ENCODE data around the gene KAZN.

KAZN gene

DNA sequence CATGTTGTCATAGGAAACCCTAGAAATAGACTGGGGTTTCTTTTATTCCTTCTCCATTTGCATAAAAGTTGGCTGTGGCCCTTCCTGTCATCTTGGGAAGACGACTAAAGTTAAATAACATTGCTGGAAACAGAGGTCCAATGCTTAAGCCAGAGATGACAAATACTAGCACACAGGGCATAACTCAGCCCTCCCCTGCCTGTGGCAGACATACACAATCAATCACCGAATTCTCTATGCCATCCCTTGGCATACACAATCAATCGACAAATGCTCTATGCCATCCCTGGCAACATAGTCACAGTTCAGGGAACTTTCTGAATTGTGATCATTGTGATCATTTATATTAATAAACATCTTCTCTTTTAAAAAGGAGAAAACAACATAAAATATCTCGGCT, 229.4 kb downstream of the KAZN start:
- DNase-seq (ENCODE audit: low read depth), result no peak

DNA sequence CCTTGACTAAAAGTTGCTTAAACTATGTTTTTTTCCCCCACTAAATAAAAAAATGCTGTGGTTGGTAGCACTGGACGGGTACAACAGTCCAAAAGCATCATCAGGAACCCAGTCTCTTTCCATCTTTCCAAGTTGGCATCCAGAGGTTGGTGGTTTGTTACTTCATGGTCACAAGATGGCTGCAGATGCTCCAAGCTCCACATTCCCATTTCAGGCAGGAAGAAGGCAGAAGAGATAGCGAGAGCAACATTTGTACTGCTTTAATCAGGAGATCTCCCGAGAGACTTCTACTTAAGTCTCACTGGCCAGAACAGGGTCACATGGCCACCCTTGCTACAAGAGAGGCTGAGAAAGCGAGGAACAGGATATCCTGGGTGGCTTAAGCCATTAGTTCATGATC, 230.2 kb downstream of the KAZN start:
- DNase-seq (ENCODE audit: low read depth), result no peak

DNA sequence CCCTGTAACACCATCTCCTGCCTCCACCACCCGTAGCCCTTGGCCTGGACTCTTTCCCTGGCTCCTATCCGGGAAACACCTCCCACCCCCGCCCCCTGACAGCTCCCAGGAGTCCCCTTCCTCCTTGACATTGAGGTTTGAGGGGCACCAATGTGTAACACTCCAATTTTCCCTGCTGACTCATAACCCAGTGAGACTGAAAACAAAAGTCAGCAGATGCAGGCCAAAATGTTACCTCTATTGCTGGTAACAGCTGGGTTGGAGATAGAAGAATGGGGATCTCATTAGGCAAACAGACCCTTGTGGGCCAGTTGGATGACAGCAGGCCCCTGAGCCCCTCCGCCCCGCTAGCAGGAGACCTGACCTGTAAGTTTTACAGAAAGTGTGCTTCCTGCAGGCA, 237.2 kb downstream of the KAZN start:
- DNase-seq (ENCODE audit: low read depth), result no peak

DNA sequence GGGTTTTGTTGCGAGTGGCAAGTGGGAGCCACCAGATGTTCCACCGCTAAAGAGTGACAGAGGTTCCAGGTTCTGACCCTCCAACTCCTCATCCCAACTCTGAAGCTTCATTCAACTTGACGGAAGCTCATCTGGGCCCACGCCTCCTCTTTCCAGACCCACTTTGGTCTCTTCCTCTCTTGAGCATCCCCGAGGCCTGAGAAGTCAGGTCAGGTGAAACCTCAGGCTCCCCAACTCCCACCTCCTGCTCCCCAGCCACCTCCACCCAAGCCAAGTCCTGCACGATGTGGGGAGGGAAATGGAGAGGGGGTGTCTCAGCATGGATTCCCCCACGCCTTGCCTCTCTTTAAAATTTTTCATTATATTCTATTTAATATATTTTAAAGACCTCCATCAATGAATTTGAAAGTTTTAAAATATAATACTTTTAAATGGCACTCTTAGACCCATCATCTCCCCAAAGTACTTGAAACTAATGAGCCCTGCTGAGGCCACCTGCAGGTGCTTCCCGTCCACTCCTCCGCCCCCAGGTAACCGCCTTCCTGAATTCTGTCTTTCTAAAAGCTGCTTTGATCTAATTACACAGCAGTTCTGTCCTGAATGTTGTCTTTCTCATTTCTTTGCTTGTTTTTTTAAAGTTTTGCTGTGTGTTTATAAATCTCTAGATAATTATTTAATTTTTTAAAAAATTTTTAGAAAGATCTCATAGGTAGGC, 238.1 kb downstream of the KAZN start:
- no peak for DNase-seq (ENCODE audit: low read depth)

DNA sequence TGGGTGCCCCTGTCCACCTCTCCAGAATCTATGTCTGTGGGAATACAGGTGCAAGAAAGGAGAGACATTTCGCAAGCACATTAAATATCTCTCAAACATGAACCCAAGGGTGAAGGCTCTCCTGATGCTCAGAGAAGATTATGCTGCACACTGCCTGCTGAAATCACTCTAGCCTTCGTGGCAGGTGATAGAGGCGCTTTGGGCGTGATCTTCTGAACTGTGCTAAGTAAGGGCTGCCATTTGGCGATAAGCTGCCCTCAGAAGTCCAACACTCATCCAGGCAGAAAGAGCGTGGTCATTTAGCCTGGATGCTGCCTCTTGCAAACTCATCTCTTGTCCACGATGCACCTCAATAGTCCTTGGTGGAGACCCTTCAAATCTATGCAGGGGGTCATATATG, 241.9 kb downstream of the KAZN start:
- no peak for DNase-seq (ENCODE audit: low read depth)

DNA sequence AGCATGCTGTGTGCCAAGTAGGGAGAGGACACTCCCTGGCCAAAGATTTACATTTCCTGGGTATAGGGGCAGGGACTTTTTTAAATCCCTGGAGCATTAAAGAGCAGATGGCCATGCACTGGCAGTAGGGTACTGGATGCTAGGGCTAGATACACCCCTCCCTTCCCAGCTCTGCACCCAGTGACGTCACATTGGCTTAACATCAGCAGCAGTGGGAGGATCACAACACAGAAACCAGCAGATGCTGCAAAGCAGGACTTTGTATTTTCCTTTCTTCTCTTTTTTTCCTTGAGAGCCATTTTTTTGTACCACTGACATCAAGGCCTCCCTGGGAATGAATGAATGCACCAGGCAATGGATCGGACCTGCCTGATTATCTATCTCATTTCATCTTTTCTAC, 243.0 kb downstream of the KAZN start:
- no peak for DNase-seq (ENCODE audit: low read depth)

DNA sequence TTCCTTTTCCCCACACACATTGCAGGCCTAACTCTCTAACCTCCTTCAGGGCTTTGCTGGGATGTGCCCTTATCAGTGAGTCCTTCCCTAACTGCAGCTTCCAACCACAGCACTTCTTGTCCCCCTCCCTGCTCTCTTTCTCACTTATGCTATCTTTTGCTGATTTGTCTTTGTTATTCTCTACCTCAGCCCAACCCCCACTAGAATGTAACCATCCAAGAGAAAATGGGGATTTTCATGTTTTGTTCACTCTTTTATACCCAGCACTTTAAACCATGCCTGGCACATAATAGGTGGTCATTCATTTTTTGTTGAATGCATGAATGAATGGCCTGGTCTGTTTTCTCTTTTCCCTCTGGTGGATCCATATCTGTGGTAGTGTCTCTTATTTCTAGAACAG, 243.5 kb downstream of the KAZN start:
- no peak for DNase-seq (ENCODE audit: low read depth)

DNA sequence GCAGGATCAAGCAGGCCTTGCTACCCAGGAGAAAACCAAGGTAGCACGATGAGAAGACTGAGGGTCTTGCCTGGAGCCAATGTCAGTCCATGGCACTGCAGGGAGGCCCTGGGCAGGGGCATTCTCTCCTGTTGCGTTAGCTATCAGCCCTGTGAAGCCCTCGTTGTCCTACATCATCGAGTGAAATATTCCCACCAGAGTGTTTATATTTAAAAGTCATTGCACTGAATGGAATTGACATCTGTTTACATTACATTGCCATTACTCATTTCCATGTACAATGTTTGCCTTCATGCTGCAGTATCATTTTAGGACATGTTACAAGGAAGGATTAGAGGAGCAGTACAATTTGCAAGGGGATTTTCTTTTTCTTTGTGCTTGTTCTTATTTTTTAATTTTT, 243.9 kb downstream of the KAZN start:
- DNase-seq (ENCODE audit: low read depth), result no peak

DNA sequence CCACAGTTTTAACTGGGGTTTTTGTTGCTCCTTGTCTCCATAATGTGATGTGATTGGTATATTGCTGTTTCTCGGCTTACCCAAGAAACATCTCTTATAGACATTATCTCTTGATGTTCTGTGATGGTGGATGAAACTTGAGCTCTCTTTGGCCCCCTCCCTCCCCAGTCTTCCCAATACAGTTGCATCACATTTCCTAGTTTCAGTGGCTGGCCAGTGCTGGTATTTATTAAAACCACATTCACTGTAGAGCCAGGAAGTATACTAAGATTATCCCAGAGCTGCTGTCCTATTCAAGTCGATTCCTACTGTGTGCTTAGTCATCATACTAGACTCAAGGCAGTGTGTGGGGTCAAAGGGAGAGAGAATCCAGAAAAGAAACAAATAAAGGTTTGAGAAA, 244.4 kb downstream of the KAZN start:
- DNase-seq (ENCODE audit: low read depth), result no peak

DNA sequence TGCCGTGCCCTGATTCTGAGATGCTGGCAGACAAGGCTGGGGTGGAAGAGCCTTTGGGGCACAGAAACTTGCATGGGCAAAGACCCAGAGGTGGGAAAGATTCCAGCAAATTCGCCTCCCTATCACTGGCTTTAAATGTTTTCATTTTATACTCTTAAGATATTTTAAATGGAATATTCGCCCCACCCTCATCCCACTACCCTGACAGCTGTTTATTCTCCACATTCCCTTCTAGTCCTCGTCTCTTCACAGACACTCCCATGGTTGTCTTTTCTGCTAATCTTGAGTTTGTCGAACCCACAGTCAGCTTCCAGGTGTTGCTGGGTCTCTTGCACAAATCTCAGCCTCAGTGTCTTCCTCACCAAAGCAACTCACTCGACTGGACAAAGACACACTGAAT, 245.0 kb downstream of the KAZN start:
- no peak for DNase-seq (ENCODE audit: low read depth)

DNA sequence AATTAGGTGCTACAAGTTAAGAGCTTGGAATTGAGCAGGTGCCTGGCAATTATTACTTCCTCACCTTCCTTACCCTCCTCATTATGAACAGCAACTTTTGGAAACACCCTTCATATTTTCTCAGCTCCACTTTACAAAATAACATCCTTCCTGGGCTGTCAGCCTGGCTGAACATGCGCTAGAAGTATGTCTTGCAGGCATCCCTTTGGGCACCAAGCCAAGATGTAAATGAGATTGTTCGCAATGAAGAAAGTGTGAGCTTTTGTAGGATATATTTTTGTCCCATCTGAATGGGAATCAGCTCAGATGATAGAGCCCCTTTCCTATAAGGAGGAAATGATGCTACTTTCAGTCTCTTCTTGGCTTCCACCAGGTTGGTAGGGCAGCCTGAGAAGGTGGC, 245.9 kb downstream of the KAZN start:
- no peak for DNase-seq (ENCODE audit: low read depth)

DNA sequence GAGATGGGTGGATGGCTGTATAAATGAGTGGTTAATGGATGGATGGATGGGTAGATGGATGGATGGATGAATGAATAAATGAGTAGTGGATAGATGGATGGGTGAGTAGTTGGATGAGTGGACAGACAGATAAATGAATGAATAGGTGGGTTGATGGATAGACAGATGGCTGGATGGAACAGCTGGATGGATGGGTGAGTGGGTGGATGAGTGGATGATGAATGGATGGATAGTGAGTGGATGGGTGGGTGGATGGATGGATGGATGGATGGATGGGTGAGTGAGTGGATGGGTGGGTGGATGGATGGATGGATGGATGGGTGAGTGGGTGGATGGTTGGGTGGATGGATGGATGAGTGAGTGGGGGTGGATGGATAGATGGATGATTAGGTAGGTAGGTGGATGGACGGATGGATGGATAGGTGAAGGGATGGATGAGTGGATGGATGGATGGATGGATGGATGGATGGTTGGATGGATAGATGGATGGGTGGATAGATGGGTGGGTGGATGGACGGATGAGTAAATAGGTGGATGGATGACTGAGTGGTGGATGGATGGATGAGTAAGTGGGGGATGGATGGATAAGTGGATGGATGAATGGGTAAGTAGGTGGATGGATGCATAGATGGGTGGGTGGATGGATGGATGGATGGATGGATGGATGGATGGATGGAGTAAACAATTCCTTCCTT, 246.6 kb downstream of the KAZN start:
- no peak for DNase-seq (ENCODE audit: low read depth)

DNA sequence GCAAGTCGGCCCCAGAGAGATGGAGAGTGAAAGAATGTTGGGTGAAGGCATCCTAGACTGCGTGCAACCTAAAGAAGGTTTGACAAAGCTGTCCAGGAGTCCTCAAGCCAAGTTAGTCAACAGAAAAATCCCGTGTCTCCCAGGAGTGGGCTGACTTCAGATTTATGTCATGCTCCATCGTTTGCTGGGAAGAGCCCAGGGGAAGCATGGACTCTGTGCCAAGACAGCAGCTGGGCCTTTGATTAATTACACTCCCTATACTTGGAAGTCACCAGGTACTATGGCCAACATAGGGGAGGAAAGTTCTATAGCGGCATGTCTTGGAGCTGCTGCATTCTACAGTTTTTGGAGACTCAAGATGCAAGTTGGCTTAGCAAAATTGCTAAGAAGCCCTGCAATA, 247.4 kb downstream of the KAZN start:
- no peak for DNase-seq (ENCODE audit: low read depth)

DNA sequence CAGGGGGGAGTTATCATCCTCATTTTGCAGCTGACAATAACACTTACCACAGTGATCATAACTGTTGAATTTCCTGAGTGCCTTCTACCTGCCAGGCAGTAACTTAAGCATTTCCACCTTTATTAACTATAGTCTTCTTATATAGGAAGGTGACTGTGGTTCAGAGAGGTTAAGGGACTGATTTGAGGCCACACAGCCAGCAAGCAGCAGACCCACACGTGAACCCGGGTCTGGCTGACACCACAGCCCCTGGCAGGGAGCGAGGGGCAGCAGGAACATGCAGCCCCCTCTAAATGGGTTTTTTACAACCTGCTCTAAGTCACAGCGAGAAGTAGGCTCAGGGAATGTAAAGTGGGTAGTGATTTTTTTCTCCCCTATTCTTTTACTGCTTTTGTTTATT, 248.2 kb downstream of the KAZN start:
- DNase-seq (ENCODE audit: low read depth), result no peak

DNA sequence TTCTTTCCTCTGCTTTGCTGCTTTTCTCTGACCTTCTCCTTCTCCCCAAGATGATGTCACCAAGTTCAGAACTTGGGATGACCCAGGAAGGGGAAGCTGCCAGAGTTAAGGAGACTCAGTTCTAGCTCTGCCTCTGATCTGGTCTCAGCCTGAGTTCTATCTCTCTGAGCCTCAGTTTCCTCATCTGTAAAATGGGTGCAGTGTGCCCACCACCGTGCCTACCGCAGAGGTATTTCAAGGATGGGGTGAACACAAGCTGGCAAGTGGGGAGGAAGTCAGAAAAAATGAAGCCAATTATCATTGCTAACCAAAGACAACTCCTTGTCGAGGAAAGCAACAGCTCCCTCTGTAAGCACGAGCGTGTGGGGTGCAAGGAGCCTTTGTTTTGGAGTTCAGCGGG, 249.7 kb downstream of the KAZN start:
- DNase-seq (ENCODE audit: low read depth), result no peak

DNA sequence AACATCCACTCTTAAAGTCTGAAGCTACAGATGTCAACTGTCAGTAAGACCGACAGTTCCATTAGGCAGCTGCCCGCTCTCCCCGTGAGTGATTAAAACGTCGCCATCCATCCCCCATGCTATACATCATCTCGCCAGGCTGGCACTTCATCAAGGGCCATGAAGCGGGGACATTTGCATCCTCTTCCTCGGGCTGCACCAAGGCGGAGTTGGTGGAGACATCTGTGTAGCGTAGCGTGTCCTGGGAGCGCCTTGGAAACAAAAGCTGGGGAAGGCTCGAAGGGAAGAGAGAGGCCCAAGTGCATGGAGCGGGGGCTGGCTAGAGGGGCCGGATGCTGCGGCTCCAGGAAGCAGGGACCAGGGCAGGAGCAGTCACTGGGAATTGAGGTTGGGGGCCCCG, 250.1 kb downstream of the KAZN start:
- no peak for DNase-seq (ENCODE audit: low read depth)

DNA sequence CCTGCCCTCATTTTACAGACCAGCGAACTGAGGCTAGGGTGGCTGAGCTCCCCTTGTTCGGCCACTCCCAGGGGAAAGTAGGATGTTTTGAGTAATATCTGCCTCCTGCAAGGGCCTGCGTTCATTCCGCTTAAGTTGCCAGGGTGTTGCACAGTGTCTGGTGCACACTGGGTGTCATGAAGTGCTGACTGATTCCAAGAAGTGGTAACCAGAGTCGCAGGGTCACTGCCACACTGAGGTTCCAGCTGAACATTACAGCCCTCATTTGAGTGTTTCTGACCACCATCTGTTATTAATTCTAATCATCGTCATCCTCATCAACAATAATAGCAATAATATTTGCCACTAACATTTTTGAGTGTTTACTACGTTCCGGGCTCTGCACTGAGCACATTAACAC, 250.6 kb downstream of the KAZN start:
- no peak for DNase-seq (ENCODE audit: low read depth)

DNA sequence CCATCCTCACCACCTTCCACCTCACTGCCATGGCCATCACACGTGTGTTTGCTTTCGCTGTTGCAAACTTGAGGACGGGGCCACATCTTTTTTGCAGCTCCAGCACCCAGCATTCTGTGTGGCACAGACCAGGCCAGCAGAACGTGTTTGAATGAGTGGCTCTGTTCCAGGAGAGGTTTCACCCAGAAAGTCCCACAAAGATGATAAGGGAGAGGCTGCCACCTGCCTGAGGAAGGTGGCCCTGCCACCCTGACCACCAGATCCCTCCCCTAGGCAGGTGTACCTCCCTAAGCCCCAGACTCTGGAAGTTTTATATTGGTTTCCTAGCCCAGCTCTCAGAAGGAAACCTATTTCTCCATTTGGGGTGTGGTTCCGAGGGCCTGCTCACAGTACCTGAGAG, 252.1 kb downstream of the KAZN start:
- no peak for DNase-seq (ENCODE audit: low read depth)

DNA sequence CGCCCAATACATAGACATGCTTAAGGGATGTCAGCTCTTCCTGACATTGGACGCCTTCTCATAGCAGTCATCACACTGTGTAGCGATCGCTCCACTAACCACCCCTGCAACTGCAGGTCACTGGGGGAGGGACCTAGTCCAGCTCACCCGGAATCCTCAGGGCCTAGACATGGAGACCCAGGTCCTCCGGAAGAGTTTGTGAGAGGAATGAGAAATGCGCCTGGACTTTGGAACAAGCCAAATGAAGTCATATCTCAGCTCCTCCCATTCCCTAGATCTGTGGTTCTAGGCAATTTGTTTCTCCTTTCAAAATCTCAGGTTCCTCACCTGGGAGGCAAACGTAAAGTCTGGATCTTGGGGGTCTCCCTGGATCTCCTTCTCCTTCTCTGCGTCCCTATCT, 253.3 kb downstream of the KAZN start:
- no peak for DNase-seq (ENCODE audit: low read depth)

DNA sequence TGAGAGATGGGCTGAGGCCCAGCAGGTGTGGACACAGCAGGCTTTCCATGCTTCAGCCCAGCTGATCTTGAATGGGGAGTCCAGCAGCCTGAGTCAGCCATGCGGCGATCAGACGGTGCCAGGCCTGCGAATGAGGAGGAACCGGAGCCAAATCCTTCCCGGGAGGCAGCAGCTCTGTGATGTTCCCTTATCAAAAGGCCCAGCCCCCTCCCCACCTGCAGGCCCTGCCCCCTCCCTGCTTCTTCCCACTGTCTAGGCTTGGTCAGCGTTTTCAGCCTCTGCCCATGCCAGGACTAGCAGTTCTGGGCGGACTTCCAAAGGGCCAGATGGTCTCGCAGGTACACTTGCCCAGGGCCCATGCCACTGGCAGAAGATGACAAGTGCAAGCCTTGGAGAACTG, 253.8 kb downstream of the KAZN start:
- no peak for DNase-seq (ENCODE audit: low read depth)

DNA sequence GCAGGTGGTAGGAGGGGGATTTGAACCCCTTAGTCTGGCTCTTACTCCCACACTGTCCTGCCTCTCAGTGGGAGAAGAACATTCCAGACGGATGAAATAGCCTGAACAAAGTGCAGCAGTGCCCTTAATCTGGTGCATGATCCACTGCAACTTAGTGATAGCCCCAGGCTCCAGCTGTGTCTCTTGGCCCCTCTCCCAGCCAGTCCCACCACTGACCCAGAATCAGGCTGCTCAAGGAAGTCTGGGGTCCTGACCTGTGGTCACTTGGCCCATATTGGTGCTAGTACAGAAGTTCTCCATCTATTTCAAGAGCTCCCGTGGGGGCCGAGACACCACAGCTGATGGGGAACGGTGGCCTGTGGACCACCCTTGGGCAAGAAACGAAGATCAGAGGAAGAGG, 255.0 kb downstream of the KAZN start:
- DNase-seq (ENCODE audit: low read depth), result no peak

DNA sequence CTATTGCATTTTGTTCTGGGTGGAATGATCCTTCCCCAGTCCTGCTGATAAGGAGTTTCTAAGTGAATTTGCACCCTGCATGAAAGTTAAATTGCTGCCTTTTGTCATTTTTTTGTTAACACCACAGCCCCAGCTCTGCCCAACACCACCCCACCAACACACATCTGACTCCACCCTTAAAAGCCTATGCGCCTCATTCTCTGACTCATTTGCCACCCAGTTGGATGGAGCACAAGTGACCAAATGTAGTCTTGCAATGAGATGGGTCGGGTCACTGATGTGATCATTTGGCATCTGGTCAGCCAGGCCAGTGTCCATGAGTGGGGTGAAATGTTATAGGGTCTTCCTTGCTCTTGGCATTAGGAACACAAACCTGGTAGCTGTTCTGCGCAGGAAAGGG, 256.8 kb downstream of the KAZN start:
- DNase-seq (ENCODE audit: low read depth), result no peak

DNA sequence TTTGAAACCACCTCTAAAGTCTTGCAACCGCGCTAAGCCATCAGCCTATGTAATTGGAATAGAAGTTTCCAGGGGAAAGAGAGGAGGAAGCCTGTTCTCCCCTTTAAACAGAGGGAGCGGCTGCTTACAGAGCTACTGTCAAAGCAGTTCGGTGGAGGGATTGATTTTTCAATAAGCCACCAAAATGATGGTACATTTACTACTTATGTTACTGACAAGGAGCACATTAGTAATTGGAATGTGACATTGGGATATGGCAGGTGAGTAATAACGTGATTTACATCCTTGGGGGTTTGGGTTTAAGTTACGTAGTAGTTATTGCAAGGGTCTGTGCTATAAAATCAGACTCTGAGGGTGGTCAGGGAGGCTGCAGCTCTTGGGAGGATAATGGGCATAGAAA, 257.3 kb downstream of the KAZN start:
- no peak for DNase-seq (ENCODE audit: low read depth)

All from stimulated activated CD8-positive, alpha-beta memory T cell treated with anti-CD3 and anti-CD28 coated beads, Interleukin-12 subunit alpha, Interleukin-12 subunit beta, amount 100 ng/mL, for 4 hours (primary cell).